NCI-H1436 (cell line): ENCODE results near the gene FAM20C.
"Not testable (repeated sequence)": the region's sequence is repeated elsewhere in the genome, so short reads cannot be mapped to it uniquely, and the experiment has no call there.

ENCODE experiments used
- DNase-seq: peaks from one replicate; lab custom pipeline; 2025; lab: John Stamatoyannopoulos, UW

Gene FAM20C

DNA sequence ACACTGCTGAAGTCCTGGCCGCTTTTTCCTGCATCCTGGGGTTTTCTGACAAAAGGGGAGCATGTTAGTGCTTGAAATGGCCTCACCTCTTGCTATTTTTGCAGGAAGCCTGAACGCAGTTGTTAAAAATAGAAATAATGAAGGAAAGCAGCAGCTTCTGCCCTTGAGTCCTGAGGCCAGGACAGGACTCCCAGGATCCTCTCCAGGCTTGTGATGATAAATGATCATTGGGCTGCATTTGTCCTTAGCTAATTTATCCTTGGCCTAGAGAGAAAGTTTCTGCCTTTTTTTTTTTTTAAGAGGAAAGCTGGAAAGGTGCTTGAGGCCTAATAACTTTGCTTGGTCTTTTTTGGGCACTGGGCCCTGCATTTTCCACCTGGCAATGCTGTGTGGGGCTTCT lies 17.7 kb upstream of the FAM20C start:
- DNase-seq = no peak

DNA sequence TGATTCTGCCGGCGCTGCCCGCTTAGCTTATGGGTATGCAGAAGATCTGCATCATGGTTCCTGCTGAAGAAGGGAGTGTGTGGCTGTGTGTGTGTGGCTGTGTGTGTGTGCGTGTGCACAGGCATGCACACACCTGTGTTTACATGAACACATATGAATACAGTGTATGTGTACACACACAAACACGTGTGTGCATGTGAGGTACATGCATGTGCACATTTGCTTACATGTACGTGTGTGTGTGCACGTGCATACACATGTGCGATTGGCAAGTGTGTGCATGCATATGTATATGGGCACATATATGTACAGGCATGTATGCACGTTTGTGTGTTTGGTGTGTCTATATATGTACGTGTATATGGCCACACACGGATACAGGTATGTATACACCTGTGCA lies 16.4 kb upstream of the FAM20C start:
- DNase-seq = no peak

DNA sequence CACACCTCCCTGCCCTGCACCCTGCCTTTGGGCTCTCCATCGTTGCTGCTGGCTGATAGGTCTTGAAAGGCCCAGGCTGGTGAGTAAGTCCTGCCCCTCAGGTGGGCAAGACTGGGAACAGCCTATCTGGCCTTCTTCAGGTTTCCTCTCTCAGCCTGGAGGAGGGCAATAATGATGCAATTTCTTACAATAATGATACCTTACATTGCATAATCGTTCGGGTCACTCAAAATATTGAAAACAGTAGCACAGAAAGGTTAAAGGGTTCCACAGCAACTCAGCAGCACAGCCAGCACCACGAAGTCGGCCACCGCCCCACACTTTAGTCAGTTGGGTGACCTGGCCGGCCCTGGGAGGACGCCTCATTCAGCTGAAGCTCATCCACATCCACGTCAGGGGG lies 16.0 kb upstream of the FAM20C start:
- no peak for DNase-seq

DNA sequence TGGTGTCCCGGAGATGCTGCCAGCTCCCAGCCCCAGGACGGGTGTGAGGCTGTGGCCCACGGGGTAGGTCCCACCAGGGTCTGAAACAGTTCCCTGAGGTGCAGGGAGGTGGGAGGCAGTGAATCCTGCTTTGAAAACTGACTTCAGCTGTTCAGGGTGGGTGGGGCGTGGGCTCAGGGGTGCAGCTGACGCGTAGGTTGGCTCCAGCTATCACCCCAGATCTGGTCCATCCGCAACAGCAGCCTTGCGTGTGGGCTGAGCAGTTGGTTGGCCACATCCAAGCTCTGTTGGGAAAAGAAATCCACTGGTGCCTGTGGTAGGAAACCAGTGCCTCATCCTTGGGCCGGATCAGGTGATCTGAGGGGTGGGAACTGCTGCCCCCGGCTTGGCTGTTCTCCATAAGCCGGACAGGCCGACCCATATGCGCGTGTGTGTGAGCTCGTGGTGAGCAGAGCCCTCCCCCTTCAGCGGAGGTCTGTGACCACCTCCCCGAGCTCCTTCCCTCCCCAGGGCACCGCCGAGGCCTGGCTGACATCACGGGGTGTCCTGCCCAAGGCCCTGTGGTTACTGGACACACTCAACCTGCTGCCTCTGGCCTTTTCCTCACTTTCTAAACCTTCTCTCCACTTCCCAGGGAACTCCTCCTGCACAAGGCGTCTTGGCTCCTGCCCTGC lies 15.4 kb upstream of the FAM20C start:
- no peak for DNase-seq

DNA sequence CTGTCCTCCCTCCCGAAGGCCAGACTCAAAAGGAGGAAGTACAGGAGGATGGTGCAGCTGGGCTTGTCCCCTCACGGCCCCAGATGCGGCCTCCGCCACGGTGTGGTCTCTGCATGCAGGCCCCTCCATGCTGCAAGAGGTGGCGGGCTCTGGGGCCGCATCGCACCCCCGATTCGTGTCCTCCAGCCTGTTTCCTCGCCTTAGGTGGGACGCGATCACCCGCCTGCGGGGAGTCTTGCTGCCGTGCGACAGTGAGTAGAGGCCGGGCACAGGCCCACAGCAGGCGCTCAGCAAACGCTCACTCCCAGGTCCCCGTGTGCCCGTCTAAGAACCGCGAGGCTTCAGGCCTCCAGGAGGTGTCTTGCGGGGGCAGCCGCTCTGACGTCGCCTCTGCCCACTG lies 13.9 kb upstream of the FAM20C start:
- DNase-seq = no peak

DNA sequence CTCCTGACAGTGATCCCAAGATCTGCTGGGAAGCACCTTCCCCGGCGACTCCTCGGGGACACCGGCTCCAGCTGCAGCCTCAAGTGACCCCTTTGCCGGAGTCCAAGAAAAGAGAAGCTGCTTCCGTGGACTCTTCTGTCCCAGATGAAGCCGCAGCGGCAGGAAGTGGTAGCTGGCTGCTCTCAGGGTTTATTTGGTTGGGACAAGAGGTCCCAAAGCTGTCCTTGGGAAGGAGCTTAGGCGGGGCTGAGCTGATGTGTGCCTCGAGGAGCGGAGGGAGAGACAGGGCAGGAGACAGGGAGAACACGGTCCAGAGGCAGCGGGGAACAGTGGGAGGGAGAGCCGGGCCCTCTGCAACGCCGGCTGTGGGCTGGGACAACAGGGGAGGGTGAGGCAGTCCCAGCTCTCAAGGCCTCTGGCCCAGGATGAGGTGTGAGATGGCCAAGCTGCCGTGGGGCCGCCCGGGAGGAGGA lies 13.1 kb upstream of the FAM20C start:
- DNase-seq = no peak

DNA sequence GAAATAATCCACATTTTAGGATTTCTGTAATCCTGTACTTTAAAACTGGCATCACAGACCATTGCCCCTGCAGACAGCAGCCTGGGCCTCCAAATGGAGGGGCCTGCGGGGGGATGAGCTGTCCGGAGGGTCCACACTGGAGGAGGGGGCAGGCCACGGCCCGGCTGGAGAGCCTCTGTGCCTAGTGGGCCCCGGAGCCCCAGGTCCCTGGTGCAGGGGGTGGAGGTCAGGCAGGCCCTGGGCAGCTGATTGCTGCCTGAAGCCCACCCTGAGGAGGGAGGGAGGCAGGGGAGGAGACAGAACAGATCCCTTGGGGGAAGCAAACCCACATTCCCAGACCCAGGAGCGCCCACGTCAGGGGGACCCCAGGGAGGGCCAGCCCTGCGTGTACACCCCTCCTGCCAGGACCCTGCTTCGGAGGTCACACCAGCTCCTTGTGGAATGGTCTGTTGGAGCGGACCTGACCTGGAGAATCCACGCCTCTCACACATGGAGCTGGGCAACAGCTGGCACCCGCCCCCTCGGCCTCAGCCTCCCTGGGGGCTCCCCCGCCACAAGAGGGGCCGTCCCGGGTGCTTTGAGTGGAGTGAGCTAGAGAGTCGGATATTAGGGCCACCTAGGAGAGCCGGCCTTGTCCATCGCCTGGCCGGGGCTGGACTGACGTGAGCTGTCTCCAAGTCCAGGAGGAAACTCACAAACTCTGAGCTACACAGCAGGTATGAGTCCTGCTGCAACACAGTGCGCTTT lies 12.2 kb upstream of the FAM20C start:
- DNase-seq = no peak

DNA sequence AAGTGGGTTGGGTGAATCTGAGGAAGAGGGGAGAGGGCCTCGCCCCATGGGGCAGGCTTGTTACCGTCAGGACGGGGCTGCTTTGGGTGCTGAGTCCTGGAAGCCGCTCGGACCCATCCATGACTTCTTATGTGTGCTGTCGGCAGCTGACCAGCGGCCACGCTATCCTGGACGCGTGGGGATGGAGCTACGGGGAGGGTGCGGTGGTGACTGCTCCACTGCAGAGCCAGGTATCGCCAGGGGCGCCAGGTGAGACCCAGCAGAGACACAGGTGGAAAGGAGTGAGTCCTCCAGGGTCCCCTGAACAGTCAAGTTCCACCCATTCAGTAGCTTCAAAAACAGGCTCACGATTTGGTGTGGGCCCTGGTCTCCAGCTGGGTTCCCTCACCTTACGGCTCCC lies 10.6 kb upstream of the FAM20C start:
- no peak for DNase-seq

DNA sequence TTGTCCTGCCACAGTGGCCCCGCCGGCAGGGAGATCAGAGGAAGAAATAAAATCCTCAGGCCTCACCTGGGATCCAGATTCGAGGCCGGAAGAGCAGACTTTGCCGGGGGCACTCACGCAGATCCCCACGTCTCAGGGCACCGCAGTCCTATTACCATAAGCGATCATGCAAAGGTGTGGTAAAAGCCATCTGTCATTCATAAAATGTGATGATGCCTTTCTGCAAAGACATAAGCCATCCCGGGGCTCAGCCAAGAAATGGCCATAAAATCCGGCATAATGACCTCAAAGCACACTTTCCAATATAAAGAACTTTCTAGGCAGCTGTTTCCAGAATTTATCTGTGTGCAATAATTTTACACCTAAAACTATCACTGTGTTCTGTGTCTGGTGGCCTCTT lies 9.9 kb upstream of the FAM20C start:
- DNase-seq = not testable (repeated sequence)

DNA sequence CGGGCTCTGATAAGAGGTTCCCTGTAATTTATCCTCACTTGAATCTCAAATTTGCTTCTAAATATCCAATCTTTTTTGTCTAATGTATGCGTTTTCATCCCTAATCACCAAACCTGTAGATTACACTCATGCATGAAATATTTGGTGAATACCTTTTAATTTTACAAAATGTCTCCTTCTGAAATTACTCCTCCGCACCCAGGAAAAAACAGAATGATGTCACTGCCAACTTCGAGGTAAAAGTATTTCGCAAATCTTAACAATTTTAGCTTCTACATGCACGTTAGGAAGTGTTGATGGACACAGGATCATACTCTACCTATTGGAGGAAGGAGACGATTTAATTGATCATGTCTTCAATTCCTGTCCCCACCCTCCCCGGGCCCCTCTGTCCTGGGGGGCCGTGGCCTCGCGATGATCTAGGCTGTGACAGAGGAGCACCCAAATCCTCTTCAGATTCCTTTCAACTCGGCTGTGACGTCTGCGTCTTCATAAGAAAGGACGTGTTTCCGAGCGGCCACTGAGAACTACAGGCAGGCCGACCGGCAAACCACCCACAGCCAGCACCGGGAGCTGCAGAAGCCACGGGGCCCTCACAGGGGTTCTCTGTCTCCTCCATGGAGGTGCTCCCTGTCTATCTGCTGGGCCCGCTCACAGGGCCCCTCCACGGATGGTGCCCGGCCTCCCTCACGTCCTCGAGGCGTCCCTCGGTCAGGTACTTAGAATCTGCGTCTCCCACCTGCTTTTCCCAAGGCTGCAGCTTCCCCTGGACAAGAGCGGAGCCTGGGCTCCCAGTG lies 8.7 kb upstream of the FAM20C start:
- DNase-seq = no peak

DNA sequence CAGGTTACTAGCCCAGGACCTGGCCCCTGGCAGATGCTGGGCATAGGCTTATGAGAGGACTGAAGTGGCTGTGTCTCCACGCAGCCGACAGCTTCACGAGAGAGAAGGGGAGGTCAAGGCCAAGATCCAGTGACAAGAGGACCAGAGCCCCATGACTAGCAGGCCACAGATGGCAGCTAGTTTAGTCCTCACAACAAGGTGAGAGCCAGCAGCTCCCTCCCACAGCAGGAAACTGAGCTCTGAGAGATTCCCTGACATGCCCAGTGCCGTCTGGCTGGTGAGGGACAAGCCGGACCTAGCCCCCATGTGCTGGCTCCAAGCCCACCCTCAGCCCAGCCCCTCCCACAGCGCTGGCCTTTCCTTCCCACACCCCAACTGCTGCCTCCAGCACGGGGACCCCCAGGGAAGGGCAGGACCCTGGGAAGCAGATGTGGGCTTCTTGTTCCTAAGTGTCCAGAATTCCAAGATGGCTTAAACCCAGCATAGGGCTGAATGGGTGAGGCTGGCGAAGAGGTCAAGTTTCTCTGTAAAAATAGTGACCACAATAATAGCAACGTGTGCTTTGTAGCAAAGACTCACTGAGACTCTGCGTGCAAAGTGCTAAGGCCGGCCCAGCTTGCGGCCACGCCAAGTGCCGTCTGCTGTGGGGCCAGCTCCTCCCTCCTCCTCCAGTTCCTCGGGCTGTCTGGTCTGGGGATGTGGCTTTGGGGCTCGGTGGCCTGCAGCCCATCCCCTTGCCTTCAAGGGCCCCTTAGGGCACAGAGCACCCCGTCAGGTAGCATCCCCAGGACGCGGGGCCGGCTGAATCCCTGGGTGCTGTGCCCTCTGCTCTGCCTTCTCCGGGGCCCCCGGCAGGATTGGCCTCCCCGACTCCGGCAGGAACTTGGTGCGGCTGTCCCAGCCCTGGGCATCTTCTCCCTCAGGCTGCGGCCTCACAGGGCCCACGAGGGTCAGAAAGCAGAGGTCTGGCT lies 7.8 kb upstream of the FAM20C start:
- DNase-seq = no peak

DNA sequence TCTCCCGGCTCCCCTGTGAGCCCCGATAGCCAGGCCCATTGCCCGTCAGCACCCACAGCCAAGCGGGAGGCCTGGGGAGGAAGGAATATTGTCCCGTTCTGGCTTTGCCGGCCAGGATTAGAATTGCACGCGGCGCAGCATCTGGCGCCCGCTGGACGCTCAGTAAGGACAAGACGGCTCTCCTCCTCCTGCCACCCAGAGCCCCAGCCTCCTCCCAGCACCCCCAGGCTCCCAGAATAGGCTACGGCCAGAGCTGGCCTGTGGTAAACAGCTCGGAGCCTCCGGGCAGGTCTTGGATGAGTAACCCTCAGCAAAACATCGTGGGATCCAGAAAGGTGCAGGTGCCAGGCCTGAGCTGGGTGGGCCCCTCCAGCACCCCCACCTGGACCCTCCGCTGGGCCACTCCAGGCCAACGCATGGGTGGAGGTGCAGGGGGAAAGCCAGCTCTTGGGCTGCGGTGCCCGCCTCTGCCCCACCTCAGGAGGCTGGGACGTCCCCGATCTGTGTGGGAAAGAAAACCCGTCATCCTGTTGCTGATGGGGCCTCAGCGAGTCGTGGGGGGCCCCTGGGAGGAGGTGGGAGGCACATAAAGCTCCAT lies 5.8 kb upstream of the FAM20C start:
- no peak for DNase-seq

DNA sequence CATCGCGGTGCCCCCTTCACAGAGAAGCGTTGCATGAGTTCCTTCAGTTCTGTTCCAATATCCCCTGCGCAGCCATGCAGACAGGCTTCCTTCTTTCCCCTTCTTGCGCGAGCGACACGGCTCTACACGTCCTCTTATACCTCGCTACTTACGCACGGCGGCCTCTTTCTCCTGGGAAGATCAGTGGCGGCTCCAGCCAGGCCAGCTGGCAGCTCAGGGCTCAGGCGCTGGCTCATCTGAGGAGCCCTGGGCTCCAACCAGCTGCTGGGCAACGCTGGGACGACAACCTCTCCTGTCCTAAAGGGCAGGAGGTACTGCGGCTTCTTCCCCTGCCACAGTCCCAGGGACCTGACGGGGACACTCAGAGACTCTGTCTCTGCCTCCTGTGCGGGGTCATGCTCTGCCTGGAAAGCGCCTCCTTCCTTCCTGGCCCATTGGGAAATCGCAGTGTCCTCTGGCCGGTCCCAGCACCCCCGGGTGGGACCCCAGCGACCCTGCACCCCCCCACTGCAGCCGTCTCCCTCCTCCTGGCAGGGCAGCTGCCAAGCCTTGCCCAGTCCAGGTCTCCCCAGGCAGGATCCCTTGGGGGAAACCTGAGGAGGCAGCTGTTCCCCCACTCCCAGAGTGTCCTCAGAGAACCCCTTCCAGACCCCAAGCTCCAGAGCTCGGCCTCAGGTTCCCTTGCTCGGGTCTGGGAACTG lies 5.0 kb upstream of the FAM20C start:
- DNase-seq = no peak

DNA sequence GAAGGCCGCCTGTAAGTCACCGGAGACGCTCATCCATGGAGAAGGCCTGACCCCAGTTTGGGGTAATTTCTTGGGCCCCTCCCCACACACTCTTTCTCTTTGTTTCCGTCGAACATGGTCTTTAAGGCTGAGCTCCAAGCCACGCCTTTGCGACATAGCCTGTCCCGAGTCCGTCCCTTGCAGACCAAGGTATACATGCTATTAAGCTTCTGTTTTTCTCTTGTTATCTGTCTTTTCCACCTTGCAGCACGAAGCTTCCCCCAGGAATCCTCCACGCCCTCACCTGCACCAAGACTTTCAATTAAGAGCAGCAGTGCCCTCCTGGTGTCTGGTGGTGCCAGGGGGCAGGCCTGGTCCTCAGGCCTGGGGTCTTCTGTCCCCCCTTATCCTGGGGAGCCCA lies 4.2 kb upstream of the FAM20C start:
- DNase-seq = no peak

DNA sequence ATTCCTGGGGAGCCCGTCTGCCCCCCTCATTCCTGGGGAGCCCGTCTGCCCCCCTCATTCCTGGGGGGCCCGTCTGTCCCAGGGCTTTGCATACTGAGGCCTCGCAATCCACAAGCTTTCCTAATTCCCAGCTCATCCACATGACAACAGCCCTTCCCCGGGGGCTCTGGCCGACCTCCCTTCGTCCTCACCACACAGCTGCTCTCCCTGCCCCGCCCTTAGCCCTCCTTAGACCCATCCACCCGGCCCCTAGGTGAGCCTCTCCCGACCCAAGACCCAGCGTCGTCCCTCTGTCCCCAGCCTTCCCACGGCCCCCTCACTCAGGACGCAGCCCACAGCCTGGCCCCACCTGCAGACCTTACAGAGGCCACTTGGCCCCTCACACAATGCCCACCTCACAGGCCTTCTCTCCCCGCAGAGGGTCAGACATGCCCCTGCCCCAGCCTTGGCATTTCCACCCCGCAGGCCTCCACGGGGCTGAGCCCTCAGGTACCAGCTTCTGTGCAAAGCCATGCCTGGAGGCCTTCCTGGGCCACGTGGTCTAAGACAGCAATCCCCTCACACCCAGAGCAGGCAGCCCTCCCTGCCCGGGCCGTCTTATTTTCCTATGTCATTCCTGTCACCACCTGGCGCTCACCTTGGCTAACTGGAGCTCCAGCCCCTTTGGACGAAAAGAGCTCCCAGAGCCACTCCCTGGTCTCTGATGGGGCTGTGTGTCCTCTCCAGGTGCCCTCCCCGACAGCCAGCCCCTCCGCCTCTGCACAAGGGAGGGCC lies 3.5 kb upstream of the FAM20C start:
- no peak for DNase-seq

DNA sequence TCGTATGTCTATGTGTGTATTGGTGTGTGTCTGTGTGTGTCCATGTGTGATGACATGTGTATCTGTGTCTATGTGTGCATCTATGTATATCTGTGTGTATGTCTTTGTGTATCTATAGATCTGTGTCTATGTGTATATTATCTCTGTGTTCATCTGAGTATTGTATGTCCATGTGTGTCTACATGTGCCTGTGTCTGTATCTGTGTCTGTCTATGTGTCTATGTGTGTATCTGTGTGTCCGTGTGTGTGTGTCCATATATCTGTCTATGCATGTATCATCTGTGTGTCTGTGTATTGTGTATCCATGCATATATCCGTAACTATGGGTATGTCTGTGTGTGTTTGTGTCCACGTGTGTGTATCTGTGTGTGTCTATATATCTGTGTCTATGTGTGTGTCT lies 2.7 kb upstream of the FAM20C start:
- no peak for DNase-seq

DNA sequence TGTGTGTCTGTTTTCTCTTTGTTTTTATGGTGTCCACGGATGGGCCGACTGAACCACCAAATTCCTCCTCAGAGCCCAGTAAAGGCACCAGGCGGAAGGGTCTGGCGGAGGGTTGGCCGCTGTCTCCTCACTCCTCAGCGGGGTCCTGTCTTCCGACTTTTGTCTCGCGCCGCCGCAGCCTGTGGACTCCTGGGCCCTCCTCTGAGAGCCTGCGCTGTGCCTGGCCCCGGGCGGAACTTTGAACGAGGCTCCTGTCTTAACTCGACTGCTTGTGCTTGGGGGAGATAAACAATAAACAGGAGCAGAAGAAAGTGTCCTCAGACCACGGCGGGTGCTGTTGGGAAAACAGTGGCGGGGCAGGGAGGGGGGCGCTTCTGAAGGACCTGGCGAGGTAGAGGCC lies 2.2 kb upstream of the FAM20C start:
- no peak for DNase-seq

DNA sequence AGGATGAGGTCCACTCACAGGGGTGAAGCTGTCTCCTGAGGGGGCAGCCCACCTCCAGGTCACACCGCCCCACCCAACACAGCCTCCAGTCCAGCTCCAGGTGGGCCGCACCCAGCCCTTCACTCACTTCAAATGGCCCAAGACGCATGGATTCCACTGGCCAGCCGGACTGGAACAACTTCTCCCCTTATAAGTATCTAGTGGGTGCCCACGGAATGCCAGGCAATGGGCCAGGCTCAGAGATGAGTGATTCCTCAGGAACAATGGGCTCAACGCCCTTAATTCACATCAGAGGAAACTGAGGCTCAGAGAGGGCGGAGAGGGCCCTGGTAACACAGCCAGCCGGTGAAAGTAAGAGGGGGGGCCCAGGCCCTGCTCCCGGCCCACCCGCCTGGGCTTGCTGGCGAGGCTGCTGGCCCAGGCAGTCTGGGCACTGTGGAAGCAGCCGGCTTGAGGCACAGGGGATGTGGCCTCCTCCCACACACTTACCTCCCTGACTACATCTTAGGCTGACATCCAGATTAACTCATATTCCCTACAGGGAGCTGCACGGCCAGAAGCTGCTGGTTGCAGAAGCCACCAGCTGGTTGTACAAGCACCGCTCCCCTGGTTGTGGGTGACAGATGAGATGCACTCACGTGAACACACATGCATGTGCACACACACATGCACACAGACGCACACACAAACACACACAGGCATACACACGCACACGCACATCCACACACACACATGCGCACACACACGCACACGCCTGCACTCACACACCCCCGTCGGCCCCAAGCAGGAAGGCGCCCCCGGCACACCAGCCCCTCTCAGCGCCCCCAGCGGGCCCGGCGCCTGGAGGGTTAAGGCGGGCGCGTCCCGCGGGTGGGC lies 1.0 kb upstream of the FAM20C start:
- no peak for DNase-seq
